KMS-11 (cell line): Measurements from ENCODE around the gene U2AF1L4.

Source experiments
- H2AFZ ChIP-seq: fragments of 200-600 bp; sonication (generic); 2 replicates; pipeline ENCODE4 v1.6.1; 2016; ENCODE audit warnings: antibody characterized with exemption, mixed run types, low read depth
- H3K27ac ChIP-seq: fragments of 200-600 bp; sonication (generic); 2 replicates; pipeline ENCODE4 v1.6.1; 2016; ENCODE audit warnings: mild to moderate bottlenecking, mixed run types
- H3K27me3 ChIP-seq: fragments of 200-600 bp; sonication (generic); 2 replicates; pipeline ENCODE4 v1.6.1; 2017; ENCODE audit warnings: mild to moderate bottlenecking, low read depth, mixed run types, moderate library complexity; ENCODE audit not compliant: insufficient read depth
- H3K36me3 ChIP-seq: fragments of 200-600 bp; sonication (generic); 2 replicates; pipeline ENCODE4 v1.6.1; 2017; ENCODE audit warnings: mild to moderate bottlenecking, mixed run types; ENCODE audit not compliant: insufficient read depth
- H3K4me1 ChIP-seq: fragments of 200-600 bp; sonication (generic); 2 replicates; pipeline ENCODE4 v1.6.1; 2016; ENCODE audit warnings: mild to moderate bottlenecking, low read depth, mixed run types; ENCODE audit not compliant: poor library complexity, severe bottlenecking
- H3K4me2 ChIP-seq: fragments of 200-600 bp; sonication (generic); 2 replicates; pipeline ENCODE4 v1.7.0; 2016; ENCODE audit warnings: mild to moderate bottlenecking, mixed run types
- H3K4me3 ChIP-seq: fragments of 200-600 bp; sonication (generic); IDR thresholded peaks from 2 replicates; pipeline ENCODE4 v1.6.1; 2017; ENCODE audit warnings: low read depth, low read length, mixed read lengths; ENCODE audit not compliant: insufficient read depth
- H3K79me2 ChIP-seq: fragments of 200-600 bp; sonication (generic); 2 replicates; pipeline ENCODE4 v1.6.1; 2016; ENCODE audit warnings: low read depth, mixed run types; ENCODE audit not compliant: insufficient read depth
- H3K9ac ChIP-seq: fragments of 200-600 bp; sonication (generic); 2 replicates; pipeline ENCODE4 v1.6.1; 2016; ENCODE audit warnings: mild to moderate bottlenecking, mixed run types
- H4K20me1 ChIP-seq: fragments of 200-600 bp; sonication (generic); 2 replicates; pipeline ENCODE4 v1.6.1; 2016; ENCODE audit warnings: mild to moderate bottlenecking, mixed run types; ENCODE audit not compliant: insufficient read depth
- CTCF ChIP-seq: fragments of 200-600 bp; sonication (generic); conservative IDR thresholded peaks from 2 replicates; pipeline ENCODE4 v1.6.1; 2017; ENCODE audit warnings: low read depth, mild to moderate bottlenecking, antibody characterized with exemption, low read length, moderate library complexity, mixed read lengths

U2AF1L4 gene

DNA sequence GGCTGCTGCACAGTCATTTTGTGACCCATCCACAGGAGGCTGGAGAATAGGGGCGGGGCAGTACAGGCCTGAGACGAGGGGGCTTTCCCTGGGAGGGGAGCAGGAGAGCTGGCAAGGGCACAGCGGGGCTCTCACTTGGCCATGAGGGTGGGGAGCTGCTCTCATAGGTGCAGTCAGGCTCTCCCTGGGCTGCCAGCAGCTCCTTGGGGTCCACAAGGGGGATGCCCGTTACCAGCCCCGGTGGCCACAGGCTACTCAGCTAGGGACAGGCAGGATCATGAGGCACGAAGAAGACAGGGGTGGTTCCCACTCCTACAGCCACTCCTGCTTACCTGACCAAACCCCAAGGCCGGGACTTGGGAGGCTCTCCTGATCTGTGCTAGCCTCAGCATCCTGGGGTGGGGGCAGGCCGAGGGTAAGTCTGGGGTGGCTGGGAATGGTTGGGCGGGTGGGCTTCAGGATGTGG is 46.6 kb upstream of the U2AF1L4 start:
- peaks cover 4% of the 10 kb centered on the region for H3K27me3 ChIP-seq
- no peaks in the 10 kb centered on the region for H3K4me1 ChIP-seq
- H3K9ac ChIP-seq, result no peak overlapping the region
- no peak overlapping the region for H3K4me3 ChIP-seq
- H2AFZ ChIP-seq, result no peak overlapping the region
- no peak overlapping the region for H3K27ac ChIP-seq
- no peaks in the 10 kb centered on the region for H4K20me1 ChIP-seq
- no peaks in the 10 kb centered on the region for H3K36me3 ChIP-seq
- H3K4me2 ChIP-seq, result no peak overlapping the region
- H3K79me2 ChIP-seq, result no peaks in the 10 kb centered on the region
- no peak for TF ChIP-seq CTCF

DNA sequence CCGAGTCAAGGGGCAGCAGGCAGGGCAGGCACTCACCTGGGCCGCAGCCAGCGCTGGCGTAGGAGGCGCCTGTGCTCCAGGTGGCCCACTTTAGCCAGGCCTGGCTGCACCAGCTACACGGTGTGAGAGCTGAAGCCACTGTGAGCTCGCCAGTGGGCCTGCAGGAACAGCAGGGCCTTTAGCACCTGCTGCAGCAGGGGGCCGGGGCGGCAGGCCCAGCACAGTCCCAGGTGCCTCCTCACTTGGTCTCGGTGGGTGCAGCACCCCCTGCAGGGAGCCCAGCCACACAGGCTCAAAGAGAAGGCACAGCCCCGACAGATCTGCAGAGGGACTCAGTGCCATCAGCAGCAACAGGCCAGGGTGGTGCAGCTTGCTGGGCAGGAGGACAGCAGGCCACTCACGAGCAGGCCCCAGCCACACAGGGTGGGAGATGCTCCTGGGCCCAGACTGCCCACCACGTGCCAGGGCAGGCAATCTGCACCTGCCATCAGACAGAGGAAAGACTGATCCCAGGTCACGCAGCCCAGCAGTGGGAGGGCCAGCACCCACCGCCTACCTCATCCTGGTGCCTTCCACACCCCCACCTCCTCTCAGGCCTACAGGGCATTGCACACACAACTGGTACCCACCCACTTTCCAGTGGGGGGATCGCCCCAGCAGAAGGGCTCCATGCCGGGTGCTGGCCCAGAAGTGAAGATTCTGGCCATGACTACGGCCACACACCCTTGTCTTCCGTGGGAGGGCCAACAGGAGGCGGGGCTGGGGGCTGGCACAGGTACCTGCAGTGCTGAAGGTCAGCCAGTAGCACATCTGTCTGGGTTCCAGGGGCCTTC is 46.0 kb upstream of the U2AF1L4 start:
- H3K9ac ChIP-seq, result no peak overlapping the region
- no peaks in the 10 kb centered on the region for H3K36me3 ChIP-seq
- no peak overlapping the region for H3K4me2 ChIP-seq
- no peak overlapping the region for H3K4me3 ChIP-seq
- no peaks in the 10 kb centered on the region for H3K4me1 ChIP-seq
- no peak overlapping the region for H2AFZ ChIP-seq
- H4K20me1 ChIP-seq, result no peaks in the 10 kb centered on the region
- H3K79me2 ChIP-seq, result no peaks in the 10 kb centered on the region
- H3K27ac ChIP-seq, result no peak overlapping the region
- TF ChIP-seq CTCF, result no peak
- peaks cover 4% of the 10 kb centered on the region; the same call in 1 of the 2 replicates for H3K27me3 ChIP-seq

- H3K9ac ChIP-seq, result no peak overlapping the region
- H3K36me3 ChIP-seq, result no peaks in the 10 kb centered on the region
- H3K4me1 ChIP-seq, result no peaks in the 10 kb centered on the region
- H2AFZ ChIP-seq, result no peak overlapping the region
- H3K27me3 ChIP-seq, result peaks cover 4% of the 10 kb centered on the region; the same call in 1 of the 2 replicates
- no peak for TF ChIP-seq CTCF
- H3K4me3 ChIP-seq, result no peak overlapping the region
- H3K4me2 ChIP-seq, result no peak overlapping the region
- H3K79me2 ChIP-seq, result no peaks in the 10 kb centered on the region
- no peaks in the 10 kb centered on the region for H4K20me1 ChIP-seq
- no peak overlapping the region for H3K27ac ChIP-seq
These were observed 45.0 kb upstream of the U2AF1L4 start for GRCh38 chr19:35789978-35790944.

DNA sequence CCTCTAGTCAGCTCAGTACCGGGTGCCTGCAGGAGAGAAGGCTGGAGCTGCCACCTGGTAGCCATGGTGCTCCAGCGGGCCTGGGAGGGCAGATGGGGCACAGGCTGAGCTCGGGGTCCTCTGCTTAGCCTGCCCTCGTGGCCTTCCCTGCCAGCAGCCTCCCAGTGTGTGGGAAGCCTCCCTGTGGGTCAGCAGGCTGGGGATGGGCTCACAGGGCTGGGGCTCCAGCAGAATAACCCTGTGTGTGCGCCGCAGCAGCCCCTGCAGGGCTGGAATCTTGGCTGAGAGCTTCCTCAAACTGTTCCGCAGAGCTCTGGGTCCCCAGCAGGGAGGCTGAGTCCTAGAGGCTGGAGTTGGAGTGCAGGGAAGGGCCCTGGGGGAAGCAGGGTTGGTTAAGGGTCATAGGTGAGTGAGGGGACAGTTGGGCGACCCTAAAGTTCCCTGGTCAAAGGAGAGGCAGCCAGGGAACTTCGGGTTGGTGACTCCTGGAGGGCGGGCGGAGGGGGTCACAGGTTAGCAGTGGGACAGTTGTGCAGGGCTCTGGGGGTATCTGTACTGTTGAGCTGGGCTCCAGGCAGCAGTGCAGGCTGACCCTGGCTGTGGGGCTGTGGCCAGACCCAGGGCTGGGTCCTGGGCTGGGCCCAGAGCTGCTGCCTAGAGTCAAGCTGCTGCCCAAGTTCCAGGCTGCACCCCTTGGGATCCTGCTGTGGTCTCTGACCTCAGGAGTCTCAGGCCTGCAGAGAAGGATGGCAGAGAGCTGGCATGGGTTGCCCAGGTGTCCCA is 44.2 kb upstream of the U2AF1L4 start:
- Histone ChIP-seq H3K36me3 (no peaks in the 10 kb centered on the region), H3K79me2 (no peaks in the 10 kb centered on the region), H3K4me2 (no peak overlapping the region), H3K4me1 (no peaks in the 10 kb centered on the region), H2AFZ (no peak overlapping the region), H3K27me3 (peaks cover 4% of the 10 kb centered on the region; the same call in 1 of the 2 replicates), H4K20me1 (no peaks in the 10 kb centered on the region), H3K4me3 (no peak overlapping the region), H3K27ac (no peak overlapping the region), H3K9ac (no peak overlapping the region)
- no peak for TF ChIP-seq CTCF
